Astrocyte (in vitro differentiated cells and primary cell): ENCODE measurements around the gene OSTM1. TPM values are rescaled to one million over a fixed set of nuclear protein-coding genes. Genes with fewer than 3 reads are reported as not detected.

Experiments
- DNase-seq: peaks from one replicate; pipeline ENCODE4 v3.0.0-alpha.2; 2010; ENCODE audit warnings: low read depth
- FAIRE-seq: peaks from 2 replicates; lab custom pipeline; 2011; peaks lifted over from hg19 to GRCh38; lab: Jason Lieb, UNC
- H2AFZ ChIP-seq: 2 replicates; pipeline ENCODE4 v1.6.0; 2012; ENCODE audit warnings: low read depth, low read length, inconsistent platforms
- H3K27ac ChIP-seq: 2 replicates; pipeline ENCODE4 v1.5.1; 2011; ENCODE audit warnings: low read depth, low read length, inconsistent platforms
- H3K27me3 ChIP-seq: 2 replicates; pipeline ENCODE4 v1.6.0; 2011; ENCODE audit warnings: low read length, inconsistent platforms; ENCODE audit not compliant: insufficient read depth
- H3K36me3 ChIP-seq: 2 replicates; pipeline ENCODE4 v1.5.1; 2011; ENCODE audit warnings: low read length, inconsistent platforms; ENCODE audit not compliant: insufficient read depth
- H3K4me1 ChIP-seq: 2 replicates; pipeline ENCODE4 v1.5.1; 2011; ENCODE audit warnings: low read length, inconsistent platforms; ENCODE audit not compliant: insufficient read depth
- H3K4me2 ChIP-seq: 2 replicates; pipeline ENCODE4 v1.6.0; 2012; ENCODE audit warnings: low read length, inconsistent platforms
- H3K4me3 ChIP-seq: 2 replicates; pipeline ENCODE4 v1.5.1; 2011; ENCODE audit warnings: low read depth, mild to moderate bottlenecking, low read length, inconsistent platforms; ENCODE audit not compliant: insufficient read depth
- H3K79me2 ChIP-seq: 2 replicates; pipeline ENCODE4 v1.6.0; 2012; ENCODE audit warnings: mild to moderate bottlenecking, low read length, inconsistent platforms; ENCODE audit not compliant: insufficient read depth
- H3K9ac ChIP-seq: 2 replicates; pipeline ENCODE4 v1.6.0; 2012; ENCODE audit warnings: mild to moderate bottlenecking, low read length, inconsistent platforms
- H3K9me3 ChIP-seq: 2 replicates; pipeline ENCODE4 v1.5.1; 2012; ENCODE audit warnings: low read depth, mild to moderate bottlenecking, low read length, inconsistent platforms; ENCODE audit not compliant: insufficient read depth
- H4K20me1 ChIP-seq: 2 replicates; pipeline ENCODE4 v1.6.0; 2012; ENCODE audit warnings: low read length, inconsistent platforms; ENCODE audit not compliant: insufficient read depth
- H3K27ac Mint-ChIP-seq: one replicate; pipeline ENCODE4 v1.8.0; 2021; ENCODE audit warnings: mild to moderate bottlenecking, mixed read lengths; ENCODE audit not compliant: unreplicated experiment
- H3K27me3 Mint-ChIP-seq: one replicate; pipeline ENCODE4 v1.8.0; 2021; ENCODE audit warnings: low read depth, mixed read lengths; ENCODE audit not compliant: unreplicated experiment
- H3K36me3 Mint-ChIP-seq: one replicate; pipeline ENCODE4 v1.8.0; 2021; ENCODE audit warnings: low read depth, mixed read lengths; ENCODE audit not compliant: unreplicated experiment
- H3K4me1 Mint-ChIP-seq: one replicate; pipeline ENCODE4 v1.8.0; 2021; ENCODE audit warnings: low read depth, mixed read lengths; ENCODE audit not compliant: unreplicated experiment
- H3K4me3 Mint-ChIP-seq: one replicate; pipeline ENCODE4 v1.8.0; 2021; ENCODE audit warnings: mild to moderate bottlenecking, moderate library complexity, mixed read lengths; ENCODE audit not compliant: unreplicated experiment
- H3K9me3 Mint-ChIP-seq: one replicate; pipeline ENCODE4 v1.8.0; 2021; ENCODE audit warnings: mild to moderate bottlenecking, mixed read lengths; ENCODE audit not compliant: unreplicated experiment
- EZH2 ChIP-seq: IDR thresholded peaks from 2 replicates; pipeline ENCODE4 v1.6.1; 2012; ENCODE audit warnings: mild to moderate bottlenecking, low read length, inconsistent platforms; ENCODE audit not compliant: insufficient read depth
- total RNA-seq: library from RNA; stranded (reverse); gene quantifications from 2 replicates; pipeline ENCODE4 v1.2.1, GENCODE V29; 2021
- TF ChIP-seq, protein P1 (sequence below): IDR thresholded peaks from 2 replicates; pipeline ENCODE4 v1.5.1; 2011; ENCODE audit warnings: low read depth, mild to moderate bottlenecking, inconsistent platforms, low read length, moderate library complexity; ENCODE audit not compliant: insufficient read depth

OSTM1 gene
- total RNA-seq, 1 donor from 2014 or later, result 58.3 TPM

DNA sequence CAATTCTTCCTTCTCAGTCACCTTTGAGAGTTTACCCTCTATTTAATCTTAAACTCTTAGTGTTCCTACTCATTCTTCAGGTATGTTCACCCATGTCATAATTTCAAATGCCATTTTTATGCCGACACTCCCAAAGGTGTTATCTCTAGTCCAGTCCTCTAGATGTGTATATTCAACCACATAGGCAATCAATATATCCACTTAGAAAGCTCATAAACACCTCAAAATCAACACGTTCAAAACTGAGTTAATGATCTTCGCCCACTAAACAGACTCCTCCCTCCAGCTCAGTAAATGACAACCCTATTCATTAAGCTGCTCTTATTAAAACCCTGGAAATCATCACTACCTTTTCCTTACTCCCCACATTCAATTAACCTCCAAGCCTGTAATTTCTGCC lies 6.4 kb downstream of the OSTM1 start:
- H3K4me3 ChIP-seq, result no peak overlapping the region
- peaks cover 3% of the 10 kb centered on the region for H3K36me3 ChIP-seq
- peaks cover 1% of the 10 kb centered on the region for H3K4me1 Mint-ChIP-seq
- no peak overlapping the region for H3K4me2 ChIP-seq
- H3K27me3 Mint-ChIP-seq, result no peaks in the 10 kb centered on the region
- H3K4me3 Mint-ChIP-seq, result no peak overlapping the region
- no peak overlapping the region for H3K27ac Mint-ChIP-seq
- no peak overlapping the region for H3K27ac ChIP-seq
- no peaks in the 10 kb centered on the region for H3K4me1 ChIP-seq
- no peak overlapping the region for H3K9ac ChIP-seq
- peaks cover 11% of the 10 kb centered on the region for H4K20me1 ChIP-seq
- no peaks in the 10 kb centered on the region for H3K9me3 ChIP-seq
- no peaks in the 10 kb centered on the region for H3K27me3 ChIP-seq
- TF ChIP-seq EZH2, result no peak
- TF ChIP-seq, protein P1, sequence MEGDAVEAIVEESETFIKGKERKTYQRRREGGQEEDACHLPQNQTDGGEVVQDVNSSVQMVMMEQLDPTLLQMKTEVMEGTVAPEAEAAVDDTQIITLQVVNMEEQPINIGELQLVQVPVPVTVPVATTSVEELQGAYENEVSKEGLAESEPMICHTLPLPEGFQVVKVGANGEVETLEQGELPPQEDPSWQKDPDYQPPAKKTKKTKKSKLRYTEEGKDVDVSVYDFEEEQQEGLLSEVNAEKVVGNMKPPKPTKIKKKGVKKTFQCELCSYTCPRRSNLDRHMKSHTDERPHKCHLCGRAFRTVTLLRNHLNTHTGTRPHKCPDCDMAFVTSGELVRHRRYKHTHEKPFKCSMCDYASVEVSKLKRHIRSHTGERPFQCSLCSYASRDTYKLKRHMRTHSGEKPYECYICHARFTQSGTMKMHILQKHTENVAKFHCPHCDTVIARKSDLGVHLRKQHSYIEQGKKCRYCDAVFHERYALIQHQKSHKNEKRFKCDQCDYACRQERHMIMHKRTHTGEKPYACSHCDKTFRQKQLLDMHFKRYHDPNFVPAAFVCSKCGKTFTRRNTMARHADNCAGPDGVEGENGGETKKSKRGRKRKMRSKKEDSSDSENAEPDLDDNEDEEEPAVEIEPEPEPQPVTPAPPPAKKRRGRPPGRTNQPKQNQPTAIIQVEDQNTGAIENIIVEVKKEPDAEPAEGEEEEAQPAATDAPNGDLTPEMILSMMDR, result no peak
- peaks cover 1% of the 10 kb centered on the region for H3K79me2 ChIP-seq
- peaks cover 2% of the 10 kb centered on the region for H3K36me3 Mint-ChIP-seq
- H3K9me3 Mint-ChIP-seq, result no peaks in the 10 kb centered on the region
- FAIRE-seq (no peak), DNase-seq (no peak)
- no peak overlapping the region for H2AFZ ChIP-seq

DNA sequence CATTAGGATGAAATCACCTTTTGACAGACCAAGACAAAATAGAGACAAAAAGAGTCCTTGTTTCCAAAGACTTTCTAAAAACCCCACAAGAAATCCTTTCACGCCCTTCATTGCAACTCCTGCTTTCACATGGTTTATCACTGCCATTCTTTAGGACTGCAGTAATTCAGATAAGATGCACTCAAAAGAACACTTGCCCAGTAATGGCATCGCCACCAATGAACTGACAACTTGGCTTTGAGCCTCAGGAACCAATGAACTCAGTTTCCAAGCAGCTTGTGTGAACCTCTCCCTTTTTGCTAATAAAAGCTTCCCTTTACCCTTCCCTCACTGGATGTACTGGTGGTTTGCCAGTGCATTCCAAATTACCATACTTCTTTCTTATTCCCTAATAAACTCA lies 21.8 kb downstream of the OSTM1 start:
- no peak overlapping the region for H3K4me2 ChIP-seq
- H3K27me3 ChIP-seq, result no peaks in the 10 kb centered on the region
- H3K27ac ChIP-seq, result no peak overlapping the region
- no peak overlapping the region for H3K4me3 ChIP-seq
- H3K79me2 ChIP-seq, result no peaks in the 10 kb centered on the region
- Mint-ChIP-seq H3K4me3 (no peak overlapping the region), H3K27me3 (no peaks in the 10 kb centered on the region), H3K4me1 (no peaks in the 10 kb centered on the region), H3K9me3 (no peaks in the 10 kb centered on the region), H3K36me3 (peaks cover 5% of the 10 kb centered on the region), H3K27ac (no peak overlapping the region)
- H3K4me1 ChIP-seq, result no peaks in the 10 kb centered on the region
- H2AFZ ChIP-seq, result no peak overlapping the region
- H3K36me3 ChIP-seq, result no peaks in the 10 kb centered on the region
- FAIRE-seq (no peak), DNase-seq (no peak)
- TF ChIP-seq, protein P1, result no peak
- TF ChIP-seq EZH2, result no peak
- no peaks in the 10 kb centered on the region for H3K9me3 ChIP-seq
- peaks cover 8% of the 10 kb centered on the region for H4K20me1 ChIP-seq
- no peak overlapping the region for H3K9ac ChIP-seq

DNA sequence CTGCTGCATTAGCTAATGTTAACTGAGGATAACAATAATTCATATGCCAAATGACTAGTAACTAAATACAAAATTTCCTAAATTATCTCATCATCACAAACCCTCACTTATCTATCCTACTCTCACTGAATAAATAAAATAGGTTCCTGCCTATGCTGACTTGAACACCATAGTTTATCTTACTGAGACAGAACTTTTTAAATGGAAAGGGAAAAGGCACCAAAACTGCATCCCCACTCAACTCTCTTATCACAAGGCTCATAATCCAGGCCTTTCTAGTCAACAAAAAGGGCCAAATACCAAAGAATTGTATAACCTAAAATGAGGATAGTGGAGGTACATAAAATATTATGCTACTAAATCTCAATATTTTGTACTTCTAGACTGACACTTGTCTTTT lies 23.1 kb downstream of the OSTM1 start:
- Histone ChIP-seq H3K27ac (no peak overlapping the region), H3K27me3 (no peaks in the 10 kb centered on the region), H2AFZ (no peak overlapping the region), H3K9me3 (no peaks in the 10 kb centered on the region), H3K4me2 (no peak overlapping the region), H3K4me1 (no peaks in the 10 kb centered on the region), H3K79me2 (no peaks in the 10 kb centered on the region), H3K9ac (no peak overlapping the region), H3K4me3 (no peak overlapping the region), H3K36me3 (no peaks in the 10 kb centered on the region), H4K20me1 (peaks cover 2% of the 10 kb centered on the region)
- no peak for TF ChIP-seq EZH2
- TF ChIP-seq, protein P1, result no peak
- no peak overlapping the region for H3K27ac Mint-ChIP-seq
- DNase-seq, result no peak
- FAIRE-seq, result no peak
- H3K36me3 Mint-ChIP-seq, result peaks cover 5% of the 10 kb centered on the region
- no peaks in the 10 kb centered on the region for H3K4me1 Mint-ChIP-seq
- H3K4me3 Mint-ChIP-seq, result no peak overlapping the region
- no peaks in the 10 kb centered on the region for H3K27me3 Mint-ChIP-seq
- no peaks in the 10 kb centered on the region for H3K9me3 Mint-ChIP-seq
